GM12872 (cell line): ENCODE data around the gene RIMKLB.

ENCODE experiments used
- CTCF ChIP-seq: IDR thresholded peaks from 3 replicates; pipeline ENCODE4 v1.5.1; 2011; ENCODE audit warnings: low read depth, mild to moderate bottlenecking, low read length, moderate library complexity; ENCODE audit not compliant: insufficient read depth

The RIMKLB gene

GRCh38 chr12:8677362-8677761 is 20.4 kb upstream of the RIMKLB start:
- no peak for TF ChIP-seq CTCF

DNA sequence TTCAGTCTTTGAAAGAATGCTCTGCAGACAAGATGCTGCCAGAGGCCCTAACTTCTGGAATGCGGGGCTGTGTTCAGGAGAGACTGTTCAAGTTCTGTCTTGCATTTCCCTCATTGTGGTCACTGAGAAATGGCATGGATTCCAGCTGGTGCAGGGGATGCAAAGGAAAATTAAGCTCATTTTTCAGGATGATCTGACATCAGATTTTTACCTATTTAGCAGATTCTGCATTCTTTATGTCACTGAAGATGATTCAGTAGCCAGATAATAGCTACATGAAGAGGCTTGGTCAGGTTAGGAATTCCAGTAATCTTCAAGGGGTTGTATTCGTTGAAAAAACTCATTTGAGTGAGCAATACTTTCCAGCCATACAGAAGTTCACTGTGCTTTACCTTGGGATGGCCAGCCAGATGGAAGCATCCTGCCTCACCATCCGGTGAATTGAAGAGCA is 19.1 kb upstream of the RIMKLB start:
- no peak for TF ChIP-seq CTCF

DNA sequence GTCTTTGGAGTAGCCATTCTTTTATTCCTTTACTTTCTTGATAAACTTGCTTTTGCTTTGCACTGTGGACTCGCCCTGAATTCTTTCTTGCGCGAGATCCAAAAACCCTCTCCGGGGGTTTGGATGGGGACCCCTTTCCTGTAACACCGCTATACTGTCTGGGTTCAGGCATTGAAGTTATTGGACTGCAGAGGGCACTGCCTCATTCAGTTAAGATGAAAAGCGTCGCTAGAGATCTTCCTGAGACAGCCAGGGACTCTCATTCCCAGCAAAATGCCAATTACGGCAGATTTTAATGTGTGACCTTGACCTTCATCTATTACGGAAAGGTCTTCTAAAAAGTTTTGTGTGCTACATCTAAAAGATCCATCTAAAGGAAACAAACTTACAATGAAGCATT is 17.3 kb upstream of the RIMKLB start:
- TF ChIP-seq CTCF: no peak

- TF ChIP-seq CTCF: no peak
These were observed 16.5 kb upstream of the RIMKLB start for GRCh38 chr12:8681129-8681884.

- TF ChIP-seq CTCF: no peak
These were observed 12.7 kb upstream of the RIMKLB start for GRCh38 chr12:8685051-8685450.

- TF ChIP-seq CTCF: no peak
These were observed 9.8 kb upstream of the RIMKLB start for GRCh38 chr12:8687846-8688601.

DNA sequence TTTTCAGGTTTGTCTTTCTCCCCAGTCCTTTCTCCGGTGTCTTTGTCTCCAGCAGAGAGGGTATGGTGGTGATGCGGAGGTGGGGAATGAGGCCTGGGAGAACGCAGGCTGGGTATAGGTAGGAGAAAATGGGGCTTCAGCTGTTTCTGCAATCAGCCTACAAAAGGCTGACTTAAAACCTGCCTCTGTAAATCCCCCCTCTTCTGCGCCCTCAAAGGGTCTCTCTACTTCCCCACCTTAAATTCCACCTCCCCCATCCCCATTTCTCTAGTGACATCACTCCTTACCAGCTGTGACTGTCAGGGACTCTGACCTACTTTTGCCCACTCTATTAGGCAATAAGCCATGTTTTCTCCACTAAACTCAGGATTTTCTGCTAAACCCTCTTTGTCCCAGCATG is 8.1 kb upstream of the RIMKLB start:
- no peak for TF ChIP-seq CTCF
